ENCODE measurements around the gene KCNJ9. TPM values are rescaled to one million over a fixed set of nuclear protein-coding genes. Genes with fewer than 3 reads are reported as not detected.
A peak's percentile ranks its signal among the peaks of the same experiment; 100 is the strongest.

The KCNJ9 gene
- total and polyA plus RNA-seq, 2 of the 13 experiments (the other 11 are each of a cell fraction or from before 2014, with no cell fraction given), result not detected

DNA sequence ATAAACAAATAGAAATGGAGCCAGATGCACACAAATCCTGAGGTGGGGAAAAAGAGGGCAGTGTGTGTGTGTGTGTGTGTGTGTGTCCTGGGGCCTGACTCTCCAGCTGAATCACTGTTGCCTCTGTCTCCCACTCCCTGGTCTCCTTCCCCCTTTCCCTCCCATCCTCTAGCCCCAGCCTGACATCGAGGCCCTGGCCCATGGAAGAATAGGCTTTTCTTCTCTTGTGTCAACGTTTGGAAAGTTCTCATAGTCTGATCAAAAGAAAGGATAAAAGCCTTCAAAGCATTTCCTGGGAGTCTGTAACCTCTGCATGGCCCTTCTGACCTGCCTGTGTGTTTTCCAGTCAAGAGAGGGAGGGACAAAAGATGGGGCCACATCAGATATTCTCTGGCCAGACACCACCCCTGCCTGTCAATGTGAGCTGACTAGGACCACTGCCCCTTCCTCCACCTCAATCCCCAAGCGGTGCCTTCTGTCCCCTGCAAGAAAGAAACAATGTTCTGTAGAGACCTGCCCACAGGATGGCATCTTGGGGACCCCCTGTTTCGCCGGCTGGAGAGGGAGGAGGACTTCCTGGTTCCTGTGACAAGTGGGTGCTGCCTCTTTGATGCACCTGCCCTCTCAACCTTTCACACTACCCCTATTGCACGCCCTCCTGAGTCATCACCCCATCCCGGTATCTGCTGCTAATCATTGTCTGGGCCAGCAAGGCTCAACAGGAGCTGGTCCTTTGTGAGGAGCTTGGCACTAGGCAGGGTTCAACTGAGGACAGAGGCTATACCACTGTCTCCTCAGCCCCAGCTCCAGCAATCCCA lies 27.6 kb upstream of the KCNJ9 start (continued):
- TF ChIP-seq SATB2 (CRISPR knock-in tag; IDR thresholded peaks at IDR 0.05) (no peak), BORCS8-MEF2B (CRISPR knock-in tag; IDR thresholded peaks at IDR 0.05) (no peak), ATF1 (CRISPR knock-in tag; IDR thresholded peaks at IDR 0.05) (no peak; the same call in 1 of the 2 replicates), DRAP1 (CRISPR knock-in tag; IDR thresholded peaks at IDR 0.05) (peak; percentile 15; the same call in 1 of the 2 replicates), TBX3 (IDR thresholded peaks at IDR 0.05; ENCODE audit: borderline replicate concordance) (peak; percentile 65), TCF7L2 (IDR thresholded peaks at IDR 0.05; ENCODE audit: low read depth, low read length) (peak; percentile 90), SIX1 (CRISPR knock-in tag; IDR thresholded peaks at IDR 0.05; ENCODE audit: borderline replicate concordance) (peak; percentile 37; the same call in 1 of the 2 replicates), TRIM24 (CRISPR knock-in tag; IDR thresholded peaks at IDR 0.05) (no peak), HNRNPK (IDR thresholded peaks at IDR 0.05; ENCODE audit: low read depth, low read length, poor library complexity, severe bottlenecking) (peak; percentile 68), ZNF567 (CRISPR knock-in tag; IDR thresholded peaks at IDR 0.05; ENCODE audit: borderline replicate concordance) (no peak), ZMYM4 (CRISPR knock-in tag; IDR thresholded peaks at IDR 0.05) (no peak; the same call in 1 of the 2 replicates), NR1H2 (CRISPR knock-in tag; IDR thresholded peaks at IDR 0.05; ENCODE audit: borderline replicate concordance, low read depth) (no peak), DMTF1 (CRISPR knock-in tag; IDR thresholded peaks at IDR 0.05) (no peak), ZBTB7B (CRISPR knock-in tag; IDR thresholded peaks at IDR 0.05) (peak; percentile 64; the same call in 1 of the 2 replicates), GLI4 (CRISPR knock-in tag; IDR thresholded peaks at IDR 0.05; ENCODE audit: borderline replicate concordance) (no peak), ZNF350 (CRISPR knock-in tag; IDR thresholded peaks at IDR 0.05; ENCODE audit: borderline replicate concordance, low read depth) (peak; percentile 50; the same call in 1 of the 2 replicates), MYC (CRISPR knock-in tag; IDR thresholded peaks at IDR 0.05; ENCODE audit: borderline replicate concordance) (no peak; the same call in 1 of the 2 replicates), RFX1 (IDR thresholded peaks at IDR 0.05) (no peak), YEATS4 (CRISPR knock-in tag; IDR thresholded peaks at IDR 0.05; ENCODE audit: borderline replicate concordance) (no peak)
- TF ChIP-seq, protein P1, sequence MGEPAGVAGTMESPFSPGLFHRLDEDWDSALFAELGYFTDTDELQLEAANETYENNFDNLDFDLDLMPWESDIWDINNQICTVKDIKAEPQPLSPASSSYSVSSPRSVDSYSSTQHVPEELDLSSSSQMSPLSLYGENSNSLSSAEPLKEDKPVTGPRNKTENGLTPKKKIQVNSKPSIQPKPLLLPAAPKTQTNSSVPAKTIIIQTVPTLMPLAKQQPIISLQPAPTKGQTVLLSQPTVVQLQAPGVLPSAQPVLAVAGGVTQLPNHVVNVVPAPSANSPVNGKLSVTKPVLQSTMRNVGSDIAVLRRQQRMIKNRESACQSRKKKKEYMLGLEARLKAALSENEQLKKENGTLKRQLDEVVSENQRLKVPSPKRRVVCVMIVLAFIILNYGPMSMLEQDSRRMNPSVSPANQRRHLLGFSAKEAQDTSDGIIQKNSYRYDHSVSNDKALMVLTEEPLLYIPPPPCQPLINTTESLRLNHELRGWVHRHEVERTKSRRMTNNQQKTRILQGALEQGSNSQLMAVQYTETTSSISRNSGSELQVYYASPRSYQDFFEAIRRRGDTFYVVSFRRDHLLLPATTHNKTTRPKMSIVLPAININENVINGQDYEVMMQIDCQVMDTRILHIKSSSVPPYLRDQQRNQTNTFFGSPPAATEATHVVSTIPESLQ (CRISPR knock-in tag; conservative IDR thresholded peaks at IDR 0.05), result no peak
- TF ChIP-seq, protein P2, sequence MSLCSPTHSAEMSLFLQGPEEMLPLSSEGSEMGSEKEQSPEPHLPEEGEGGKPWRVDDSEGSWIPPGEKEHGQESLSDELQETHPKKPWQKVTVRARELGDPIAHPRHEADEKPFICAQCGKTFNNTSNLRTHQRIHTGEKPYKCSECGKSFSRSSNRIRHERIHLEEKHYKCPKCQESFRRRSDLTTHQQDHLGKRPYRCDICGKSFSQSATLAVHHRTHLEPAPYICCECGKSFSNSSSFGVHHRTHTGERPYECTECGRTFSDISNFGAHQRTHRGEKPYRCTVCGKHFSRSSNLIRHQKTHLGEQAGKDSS (CRISPR knock-in tag; IDR thresholded peaks at IDR 0.05; ENCODE audit: borderline replicate concordance, low read depth), result no peak
